Sciatic nerve (tissue), 2 donors: ENCODE data around the gene PLCB4. TPM values are rescaled to one million over a fixed set of nuclear protein-coding genes. Genes with fewer than 3 reads are reported as not detected.

Experiments used
- ATAC-seq: fragments of 200-7000 bp; cut with Tn5 transposase; one replicate; pipeline ENCODE4 v1.9.1; 2020; ENCODE audit warnings: mild to moderate bottlenecking, moderate library complexity
- DNase-seq: peaks from one replicate; pipeline ENCODE4 v3.0.0-alpha.2; 2020; ENCODE audit warnings: low spot score
- intact Hi-C: fragments of 100-400 bp; cut with DNase I; formaldehyde crosslinking; loops from one replicate; pipeline ENCODE4 v1.14.2; 2022
- total RNA-seq: library from RNA; stranded (reverse); fragmentation: NEBNext Ultra II Directional; extraction: Animal tissue kit (Norgen Biotek cat#: 25700); gene quantifications from one replicate; pipeline ENCODE4 v1.2.1, GENCODE V29; 2021
- donor health status: DM: no; HTN: no; CAD: no.
- donor health status: DM: no; HTN: no; CAD: no.

The PLCB4 gene
- total RNA-seq, 1 donor from 2014 or later: 23.4 TPM

GRCh38 chr20:9053108-9053507 is 15.8 kb upstream of the PLCB4 start:
- DNase-seq: no peak
- no peak for ATAC-seq
- intact Hi-C loops: no loop called here

DNA sequence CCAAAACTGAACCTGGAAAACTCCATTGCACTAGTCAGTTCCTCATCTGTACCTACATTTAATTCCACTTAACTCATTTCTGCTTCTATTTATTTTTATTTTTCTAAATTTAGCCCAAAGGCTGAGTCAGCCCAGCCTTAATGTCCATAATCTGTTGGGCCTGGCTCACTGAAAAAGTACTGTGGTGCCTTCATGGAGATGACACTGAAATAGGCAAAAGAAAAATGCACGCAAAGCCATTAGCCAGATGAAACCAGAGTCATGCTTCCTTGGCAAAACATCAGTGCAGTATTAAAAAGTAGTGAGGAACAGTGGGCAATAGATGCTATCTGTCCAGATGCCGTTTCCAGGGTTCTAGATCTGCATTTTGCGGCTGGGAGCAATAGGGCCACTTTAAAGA is 14.7 kb upstream of the PLCB4 start:
- DNase-seq: no peak
- intact Hi-C loops: no loop called here
- no peak for ATAC-seq

GRCh38 chr20:9059931-9060330 is 9.0 kb upstream of the PLCB4 start:
- ATAC-seq (no peak), DNase-seq (no peak)
- intact Hi-C loops: no loop called here

GRCh38 chr20:9061434-9061833 is 7.5 kb upstream of the PLCB4 start:
- intact Hi-C loops: no loop called here
- ATAC-seq (no peak), DNase-seq (no peak)

GRCh38 chr20:9062066-9062465 is 6.8 kb upstream of the PLCB4 start:
- intact Hi-C loops: no loop called here
- DNase-seq (no peak), ATAC-seq (no peak)

DNA sequence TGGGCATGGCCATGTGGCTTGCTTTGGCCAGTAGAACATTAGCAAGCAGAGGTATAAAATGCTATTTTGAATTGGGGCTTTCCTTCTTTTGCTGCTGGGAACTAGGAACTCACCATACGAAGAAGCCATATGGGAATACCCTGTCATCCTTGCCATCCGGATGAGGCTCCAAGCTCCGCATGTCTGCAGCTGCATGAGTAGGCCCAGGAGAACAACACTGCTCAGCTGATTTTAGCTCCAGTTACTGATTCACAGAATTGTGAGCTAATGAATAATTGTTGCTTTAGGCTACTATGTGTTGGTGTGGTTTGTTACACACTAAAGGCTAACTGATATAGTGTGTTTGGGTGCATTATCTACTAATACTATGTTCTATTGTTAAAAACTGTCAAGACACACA is 2.7 kb upstream of the PLCB4 start:
- intact Hi-C loops: no loop called here
- ATAC-seq (no peak), DNase-seq (no peak)

- peak; percentile 69 for DNase-seq
- intact Hi-C loops: no loop called here
- ATAC-seq: peak; percentile 38
Observed at GRCh38 chr20:9068233-9068801, 570 bp upstream of the PLCB4 start.

DNA sequence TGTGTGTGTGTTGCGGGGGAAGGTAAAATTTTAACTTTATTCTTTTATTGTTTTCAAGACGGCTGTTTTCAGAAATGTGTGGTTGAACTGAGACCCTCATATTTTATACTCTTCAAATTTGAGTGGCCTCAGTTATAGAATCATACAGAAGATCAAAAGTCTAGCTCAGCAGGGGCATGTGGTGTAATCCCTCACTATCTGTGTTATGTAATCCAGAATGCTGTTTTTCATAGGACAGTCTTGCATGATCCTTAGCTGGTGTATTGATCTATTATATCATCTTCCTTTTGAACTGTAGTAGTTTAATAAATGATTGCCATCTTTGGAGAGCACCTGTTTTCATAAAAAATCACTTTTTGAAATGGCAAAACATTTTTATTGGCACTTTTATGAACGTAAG is 1.4 kb downstream of the PLCB4 start:
- DNase-seq (no peak), ATAC-seq (no peak)
- intact Hi-C loops: loop anchor here (2.0 kb wide), 1 partner anchor 32 kb away; no protein-coding TSS in a partner anchor

DNA sequence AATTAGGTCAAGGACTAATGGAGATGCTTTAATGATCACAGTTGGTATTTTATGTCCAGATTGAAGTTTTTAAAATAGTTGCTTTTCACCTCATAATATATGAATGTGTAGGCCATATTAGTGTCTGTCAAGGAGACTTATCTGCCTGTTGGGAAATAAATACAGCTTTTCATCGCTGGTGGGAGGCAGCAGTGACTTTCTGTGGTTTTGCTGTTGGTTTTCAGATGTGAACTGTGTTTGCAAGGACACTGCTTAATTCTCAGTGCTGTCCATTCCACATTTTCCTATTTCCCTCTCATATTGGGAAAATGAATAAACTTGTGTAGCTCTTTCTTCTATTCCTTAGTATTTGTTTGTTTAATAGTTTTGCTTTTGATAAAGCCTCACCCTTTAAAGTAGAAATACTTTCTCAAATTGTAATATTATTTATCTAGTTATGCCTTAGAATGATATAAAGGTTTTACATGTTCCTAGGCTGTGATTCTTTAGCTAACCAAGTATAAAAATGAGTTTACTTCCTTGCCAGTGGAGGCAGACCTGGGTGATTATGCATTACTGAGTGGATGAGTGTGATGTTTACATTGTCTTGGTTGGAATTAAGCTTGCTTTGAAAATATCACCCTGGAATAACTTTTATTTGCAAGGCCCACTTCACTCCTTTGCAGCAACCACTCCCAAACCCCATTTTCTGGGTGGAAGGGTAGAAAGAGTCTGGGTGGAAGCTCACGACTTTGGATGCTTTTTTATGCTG is 3.3 kb downstream of the PLCB4 start:
- intact Hi-C loops: loop anchor here (2.0 kb wide), 1 partner anchor 33 kb away; no protein-coding TSS in a partner anchor
- no peak for ATAC-seq
- DNase-seq: no peak

DNA sequence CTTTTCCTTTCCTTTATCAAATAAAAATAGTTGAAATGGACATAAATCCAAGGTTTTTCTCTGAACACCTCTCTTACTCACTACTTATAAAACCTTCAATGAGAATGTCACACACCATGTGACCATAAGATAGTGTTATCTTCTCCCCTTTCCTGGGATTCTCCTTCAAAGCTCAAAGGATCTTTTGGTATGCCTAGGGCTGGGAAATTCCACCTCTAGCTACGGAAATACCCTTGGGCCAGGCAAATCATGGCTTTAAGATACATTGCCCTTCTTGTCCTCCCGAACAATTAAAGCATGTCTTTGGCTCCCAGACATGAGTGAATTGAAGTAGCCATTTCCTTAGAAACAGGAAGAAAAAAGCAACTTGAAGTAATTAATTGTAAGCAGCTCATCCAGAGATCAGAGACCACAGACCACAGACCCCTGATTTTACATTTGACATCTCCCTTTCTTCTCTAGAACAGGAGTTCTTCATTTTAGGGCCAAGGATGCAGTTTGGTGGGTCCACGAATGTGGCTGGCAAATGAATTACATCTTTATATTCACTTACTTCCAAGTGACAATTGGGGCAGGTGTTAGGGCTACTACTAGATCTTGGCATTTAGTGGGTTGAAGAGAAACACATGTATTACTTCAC is 4.1 kb downstream of the PLCB4 start:
- ATAC-seq (no peak), DNase-seq (no peak)
- intact Hi-C loops: no loop called here

GRCh38 chr20:9075264-9076095 is 6.6 kb downstream of the PLCB4 start:
- DNase-seq: no peak
- peak; percentile 94 for ATAC-seq
- intact Hi-C loops: no loop called here

DNA sequence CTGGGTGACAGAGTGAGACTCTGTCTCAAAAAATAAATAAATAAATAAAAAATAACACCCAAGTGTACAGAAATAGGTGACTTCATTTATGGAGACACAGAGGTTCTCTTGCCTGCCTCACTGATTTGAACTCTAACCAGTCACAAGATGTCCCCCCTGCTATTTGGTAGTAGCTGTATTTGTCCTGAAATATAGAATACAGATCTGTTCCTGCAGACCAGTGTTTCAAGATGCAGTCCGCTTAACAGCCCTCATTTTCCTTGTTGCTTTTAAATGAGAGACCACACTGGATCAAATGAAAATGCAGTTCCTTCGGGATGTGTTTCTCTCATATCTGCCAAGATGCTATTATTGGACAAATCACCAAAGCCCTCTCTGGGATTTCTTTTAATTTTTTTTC is 7.6 kb downstream of the PLCB4 start:
- DNase-seq (no peak), ATAC-seq (peak; percentile 51)
- intact Hi-C loops: no loop called here

GRCh38 chr20:9078826-9079731 is 10.2 kb downstream of the PLCB4 start:
- intact Hi-C loops: no loop called here
- no peak for ATAC-seq

DNA sequence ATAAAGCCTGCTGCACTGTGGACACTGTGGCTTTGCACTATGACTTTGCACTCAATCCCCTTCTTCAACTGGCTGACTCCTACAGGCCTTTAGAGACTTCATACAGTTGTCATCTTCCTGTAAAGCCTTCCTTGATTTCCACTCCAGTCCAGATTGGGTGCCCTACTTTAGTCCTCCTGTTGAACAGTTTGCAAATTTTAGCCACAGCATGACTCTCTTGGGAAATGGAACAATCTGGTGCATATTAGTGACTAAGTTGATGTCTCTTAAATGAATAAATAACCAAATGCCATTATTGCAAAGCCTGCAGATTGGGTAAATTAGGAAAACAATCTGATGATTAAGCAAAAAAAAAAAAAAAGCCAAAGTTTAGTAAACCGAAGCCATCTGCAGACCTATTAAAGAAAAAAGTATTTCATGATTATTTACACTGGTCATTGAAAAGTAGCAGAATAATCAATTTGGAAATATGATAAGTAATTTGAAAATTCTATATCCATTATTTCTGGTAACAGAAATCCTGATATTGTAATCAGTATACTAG is 12.6 kb downstream of the PLCB4 start:
- ATAC-seq (peak; percentile 30), DNase-seq (no peak)
- intact Hi-C loops: no loop called here

More at GRCh38 chr20:9078826-9079731, 10.2 kb downstream of the PLCB4 start:
- no peak for DNase-seq

- intact Hi-C loops: no loop called here
- ATAC-seq (no peak), DNase-seq (no peak)
Observed at GRCh38 chr20:9082741-9083140, 13.9 kb downstream of the PLCB4 start.

DNA sequence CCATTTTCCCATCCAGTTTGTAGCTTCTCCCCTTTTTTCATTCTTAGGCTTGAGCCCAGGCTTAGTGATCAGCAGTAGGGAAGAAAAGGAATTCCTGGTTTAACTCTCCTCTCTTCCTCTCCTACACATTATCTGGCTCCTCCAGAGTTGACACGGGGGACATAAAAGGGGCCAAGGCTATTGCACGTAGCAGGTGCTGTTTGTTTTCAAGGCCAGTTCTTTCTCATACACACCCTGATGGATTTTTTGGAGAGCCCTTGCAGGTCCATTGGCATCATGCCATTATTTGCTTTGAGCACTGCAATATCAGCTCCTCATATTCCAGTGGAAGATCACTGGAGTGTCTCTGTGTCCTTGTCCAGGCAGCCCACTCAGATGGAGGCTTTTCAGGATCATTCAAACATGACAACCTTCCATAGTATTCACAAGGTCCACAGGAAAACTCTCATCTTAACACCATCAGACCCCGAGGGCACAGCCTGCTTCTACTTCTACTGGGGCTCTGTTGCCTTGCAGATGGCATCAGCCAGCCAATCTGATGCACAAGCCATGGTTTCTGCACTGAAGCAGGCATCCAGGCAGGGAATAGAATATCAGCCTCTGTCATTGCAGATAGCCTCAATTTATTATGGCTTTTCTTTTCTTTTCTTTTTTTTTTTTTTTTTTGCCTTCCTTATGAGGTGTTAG is 18.8 kb downstream of the PLCB4 start:
- intact Hi-C loops: no loop called here
- DNase-seq (no peak), ATAC-seq (no peak)

- DNase-seq (no peak), ATAC-seq (no peak)
- intact Hi-C loops: no loop called here
Observed at GRCh38 chr20:9088556-9088955, 19.7 kb downstream of the PLCB4 start.

DNA sequence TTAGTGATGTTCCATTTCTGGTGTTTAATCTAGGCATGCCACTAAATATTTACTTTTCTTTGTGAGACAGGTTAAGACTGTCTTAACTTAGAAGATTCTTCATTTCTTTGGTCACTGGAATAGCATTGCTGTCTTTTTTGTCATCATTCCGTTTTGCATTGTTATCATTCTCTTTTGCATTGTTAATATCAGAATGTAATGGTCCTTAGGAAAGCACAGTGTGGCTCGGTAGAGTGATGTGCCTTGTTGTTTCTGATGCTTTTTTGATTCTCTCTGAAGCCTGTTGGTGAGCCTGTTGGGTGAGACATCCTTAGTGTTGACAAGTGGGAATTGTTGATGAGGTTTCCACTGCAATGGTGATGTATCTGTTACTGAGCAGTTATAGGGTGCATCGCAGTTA is 23.2 kb downstream of the PLCB4 start:
- intact Hi-C loops: no loop called here
- DNase-seq (no peak), ATAC-seq (no peak)
